ENCODE measurements around the gene TSPAN11.

DNA sequence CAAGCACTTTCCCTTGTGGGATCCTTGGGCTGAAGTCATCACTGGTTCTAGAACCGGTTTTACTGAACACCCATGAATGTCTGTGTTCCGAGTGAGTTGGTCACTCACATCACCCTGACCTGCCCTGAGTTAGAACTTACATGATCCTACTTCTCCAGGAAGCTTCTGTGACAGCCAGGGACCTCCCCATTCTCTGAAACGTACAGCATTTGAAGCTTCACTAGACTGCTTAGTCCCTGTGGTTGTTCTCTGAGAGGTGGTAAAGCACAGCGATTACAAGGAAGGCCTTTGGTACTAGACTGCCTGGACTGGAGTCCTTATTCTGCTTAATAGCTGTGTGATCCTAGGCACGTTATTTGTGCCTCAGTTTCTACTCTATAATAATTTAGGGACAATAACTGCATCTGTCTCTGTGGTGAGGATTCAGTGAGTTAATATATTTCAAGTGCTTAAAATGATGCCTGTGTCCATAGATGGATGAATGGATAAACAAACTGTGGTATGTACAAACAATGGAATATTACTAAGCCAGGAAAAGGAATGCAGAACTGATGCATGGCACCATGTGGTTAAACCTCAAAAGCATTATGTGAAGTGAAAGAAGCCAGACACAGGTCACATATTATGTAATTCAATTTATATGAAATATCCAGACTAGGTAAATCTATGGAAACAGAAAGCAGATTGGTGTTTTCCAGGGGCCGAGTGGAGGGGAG is 92.4 kb downstream of the TSPAN11 start:
- TF ChIP-seq, protein P1, sequence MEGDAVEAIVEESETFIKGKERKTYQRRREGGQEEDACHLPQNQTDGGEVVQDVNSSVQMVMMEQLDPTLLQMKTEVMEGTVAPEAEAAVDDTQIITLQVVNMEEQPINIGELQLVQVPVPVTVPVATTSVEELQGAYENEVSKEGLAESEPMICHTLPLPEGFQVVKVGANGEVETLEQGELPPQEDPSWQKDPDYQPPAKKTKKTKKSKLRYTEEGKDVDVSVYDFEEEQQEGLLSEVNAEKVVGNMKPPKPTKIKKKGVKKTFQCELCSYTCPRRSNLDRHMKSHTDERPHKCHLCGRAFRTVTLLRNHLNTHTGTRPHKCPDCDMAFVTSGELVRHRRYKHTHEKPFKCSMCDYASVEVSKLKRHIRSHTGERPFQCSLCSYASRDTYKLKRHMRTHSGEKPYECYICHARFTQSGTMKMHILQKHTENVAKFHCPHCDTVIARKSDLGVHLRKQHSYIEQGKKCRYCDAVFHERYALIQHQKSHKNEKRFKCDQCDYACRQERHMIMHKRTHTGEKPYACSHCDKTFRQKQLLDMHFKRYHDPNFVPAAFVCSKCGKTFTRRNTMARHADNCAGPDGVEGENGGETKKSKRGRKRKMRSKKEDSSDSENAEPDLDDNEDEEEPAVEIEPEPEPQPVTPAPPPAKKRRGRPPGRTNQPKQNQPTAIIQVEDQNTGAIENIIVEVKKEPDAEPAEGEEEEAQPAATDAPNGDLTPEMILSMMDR (IDR thresholded peaks at IDR 0.05; ENCODE audit: low read depth, low read length, missing input control), result no peak
- TF ChIP-seq, protein P2, sequence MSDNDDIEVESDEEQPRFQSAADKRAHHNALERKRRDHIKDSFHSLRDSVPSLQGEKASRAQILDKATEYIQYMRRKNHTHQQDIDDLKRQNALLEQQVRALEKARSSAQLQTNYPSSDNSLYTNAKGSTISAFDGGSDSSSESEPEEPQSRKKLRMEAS (IDR thresholded peaks at IDR 0.05), result no peak
- TF ChIP-seq TAF1 (conservative IDR thresholded peaks at IDR 0.05), result no peak
